Prostate gland (tissue), 2 donors: ENCODE data around the gene TLR4. TPM values are rescaled to one million over a fixed set of nuclear protein-coding genes. Genes with fewer than 3 reads are reported as not detected.

Experiments
- DNase-seq: peaks from one replicate; pipeline ENCODE4 v3.0.0-alpha.2; 2019; ENCODE audit warnings: low spot score
- H3K27ac ChIP-seq, 2 donors: fragments of 200-600 bp; sonication (generic); 2 replicates each; pipeline ENCODE4 v1.5.1; 2017 to 2019
- H3K27me3 ChIP-seq: fragments of 200-600 bp; sonication (generic); replicated peaks from 2 replicates; pipeline ENCODE4 v1.5.1; 2019; ENCODE audit not compliant: insufficient read depth
- H3K36me3 ChIP-seq, 2 donors: fragments of 200-600 bp; sonication (generic); 1 replicate in 1 of 2; 2 replicates in 1 of 2; pipeline versions ENCODE4 v1.5.1 to v1.8.1; 2017 to 2019
- H3K4me1 ChIP-seq: fragments of 200-600 bp; sonication (generic); replicated peaks from 2 replicates; pipeline ENCODE4 v1.5.1; 2019
- H3K4me3 ChIP-seq, 2 donors: fragments of 200-600 bp; sonication (generic); 2 replicates each; pipeline ENCODE4 v1.5.1; 2017 to 2019
- H3K9me3 ChIP-seq: fragments of 200-600 bp; sonication (generic); 2 replicates; pipeline ENCODE4 v1.5.1; 2017
- POLR2A ChIP-seq: fragments of 450-650 bp; IDR thresholded peaks from one replicate; pipeline ENCODE4 v1.6.1; 2016; ENCODE audit warnings: antibody characterized with exemption, mild to moderate bottlenecking
- POLR2AphosphoS5 ChIP-seq: sonication (generic); formaldehyde crosslinking; IDR thresholded peaks from one replicate; pipeline ENCODE4 v1.6.1; 2017; ENCODE audit warnings: antibody characterized with exemption
- WGBS: methylation state at CpG from one replicate; pipeline ENCODE4 v1.1.5; 2018; 5-methylcytosine and 5-hydroxymethylcytosine counted together
- intact Hi-C: fragments of 100-400 bp; cut with DNase I; formaldehyde crosslinking; loops from one replicate; pipeline ENCODE4 v1.14.2; 2022
- total RNA-seq, 2 donors: library from RNA; depleted of rRNA; stranded (reverse); fragments of >200 nt; gene quantifications; one replicate each; pipeline ENCODE4 v1.1.0, GENCODE V29; 2016
- TF ChIP-seq, protein P1 (sequence below), 4 experiments: fragments of 200-600 bp in 2 of 4; fragments of 450-650 bp in 2 of 4; sonication (generic) in 2 of 4; IDR thresholded peaks; 1 replicate in 3 of 4; 2 replicates in 1 of 4; pipeline ENCODE4 v1.5.1; 2016 to 2019; ENCODE audit warnings: antibody characterized with exemption in 4 of 4, mild to moderate bottlenecking in 2 of 4, moderate library complexity in 2 of 4

The TLR4 gene
- total RNA-seq, 2 donors from 2014 or later, result 4.7 to 9.7 TPM

DNA sequence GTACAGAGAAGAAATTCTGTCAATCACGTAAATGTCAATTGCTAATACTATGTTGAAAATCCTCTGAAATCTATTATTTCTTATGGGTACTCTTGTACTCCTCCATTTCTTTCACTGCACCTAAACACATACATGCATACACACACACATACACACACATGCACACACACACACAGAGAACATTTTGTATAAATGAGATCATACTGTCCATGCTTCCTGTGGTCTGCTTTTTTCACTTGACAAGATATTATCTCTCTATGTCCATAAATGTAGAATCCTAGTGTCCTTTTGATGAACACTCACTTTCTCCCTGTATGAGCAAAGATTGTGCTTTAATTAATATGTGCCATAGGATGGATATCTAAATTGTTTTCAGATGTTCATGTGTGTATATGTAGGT is 32.7 kb upstream of the TLR4 start:
- no peak for DNase-seq
- intact Hi-C loops, result no loop called here
- 93% methylated on average over 1 of the region's 1 CpG for WGBS
- Histone ChIP-seq H3K4me3 (no peak overlapping the region), H3K9me3 (no peaks in the 10 kb centered on the region), H3K4me1 (no peaks in the 10 kb centered on the region), H3K36me3 (no peaks in the 10 kb centered on the region), H3K27me3 (no peaks in the 10 kb centered on the region), H3K27ac (no peak overlapping the region)
- TF ChIP-seq, protein P1, sequence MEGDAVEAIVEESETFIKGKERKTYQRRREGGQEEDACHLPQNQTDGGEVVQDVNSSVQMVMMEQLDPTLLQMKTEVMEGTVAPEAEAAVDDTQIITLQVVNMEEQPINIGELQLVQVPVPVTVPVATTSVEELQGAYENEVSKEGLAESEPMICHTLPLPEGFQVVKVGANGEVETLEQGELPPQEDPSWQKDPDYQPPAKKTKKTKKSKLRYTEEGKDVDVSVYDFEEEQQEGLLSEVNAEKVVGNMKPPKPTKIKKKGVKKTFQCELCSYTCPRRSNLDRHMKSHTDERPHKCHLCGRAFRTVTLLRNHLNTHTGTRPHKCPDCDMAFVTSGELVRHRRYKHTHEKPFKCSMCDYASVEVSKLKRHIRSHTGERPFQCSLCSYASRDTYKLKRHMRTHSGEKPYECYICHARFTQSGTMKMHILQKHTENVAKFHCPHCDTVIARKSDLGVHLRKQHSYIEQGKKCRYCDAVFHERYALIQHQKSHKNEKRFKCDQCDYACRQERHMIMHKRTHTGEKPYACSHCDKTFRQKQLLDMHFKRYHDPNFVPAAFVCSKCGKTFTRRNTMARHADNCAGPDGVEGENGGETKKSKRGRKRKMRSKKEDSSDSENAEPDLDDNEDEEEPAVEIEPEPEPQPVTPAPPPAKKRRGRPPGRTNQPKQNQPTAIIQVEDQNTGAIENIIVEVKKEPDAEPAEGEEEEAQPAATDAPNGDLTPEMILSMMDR (IDR thresholded peaks at IDR 0.05), result no peak
- TF ChIP-seq POLR2A, result no peak
- no peak for TF ChIP-seq POLR2AphosphoS5

DNA sequence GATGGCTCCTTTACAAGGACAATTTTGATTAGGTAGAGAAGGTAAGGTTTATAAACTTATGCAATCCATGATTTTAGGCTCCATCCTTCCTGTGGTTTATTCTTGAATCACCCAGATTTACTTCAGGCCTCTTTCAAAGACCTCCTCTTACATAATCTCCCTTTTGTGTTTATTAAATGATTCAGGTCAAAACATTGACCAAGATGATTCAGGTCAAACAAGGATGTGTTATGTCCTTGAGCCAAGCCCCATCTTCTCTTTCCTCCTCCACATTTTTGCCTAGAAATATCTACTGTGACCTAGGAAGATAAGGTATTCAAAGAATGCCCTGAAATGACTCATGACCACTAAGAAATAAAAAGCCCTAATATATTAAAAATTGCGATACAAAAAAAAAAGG is 31.8 kb upstream of the TLR4 start:
- Histone ChIP-seq H3K27me3 (no peaks in the 10 kb centered on the region), H3K4me3 (no peak overlapping the region), H3K4me1 (no peaks in the 10 kb centered on the region), H3K27ac (no peak overlapping the region), H3K36me3 (no peaks in the 10 kb centered on the region), H3K9me3 (no peaks in the 10 kb centered on the region)
- TF ChIP-seq, protein P1 (IDR thresholded peaks at IDR 0.05), result no peak
- TF ChIP-seq POLR2A (no peak), POLR2AphosphoS5 (no peak)
- DNase-seq, result no peak
- WGBS, result 91% methylated on average over 1 of the region's 1 CpG
- intact Hi-C loops, result no loop called here

DNA sequence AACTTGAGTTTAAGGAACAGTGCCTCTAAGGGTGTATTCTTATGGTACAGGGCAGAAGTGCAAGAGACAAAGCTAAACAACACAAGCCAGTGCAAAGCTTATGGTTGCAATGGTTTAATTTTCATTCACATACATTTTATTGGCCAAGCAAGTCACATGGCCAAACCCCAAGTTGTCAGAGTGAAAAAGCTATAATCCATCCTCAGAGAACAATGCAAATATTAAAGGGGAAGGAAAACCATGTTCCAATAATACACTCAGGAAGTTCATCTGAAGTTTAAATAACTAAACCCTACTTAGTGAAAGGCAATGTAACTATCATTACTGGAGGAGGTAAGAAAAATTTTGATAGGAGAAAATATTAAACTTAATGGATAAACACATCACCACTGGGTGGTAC is 26.6 kb upstream of the TLR4 start:
- Histone ChIP-seq H3K9me3 (no peaks in the 10 kb centered on the region), H3K36me3 (no peaks in the 10 kb centered on the region), H3K27me3 (no peaks in the 10 kb centered on the region), H3K4me3 (no peak overlapping the region), H3K4me1 (no peaks in the 10 kb centered on the region), H3K27ac (no peak overlapping the region)
- intact Hi-C loops, result no loop called here
- TF ChIP-seq POLR2AphosphoS5, result no peak
- TF ChIP-seq, protein P1 (IDR thresholded peaks at IDR 0.05), result no peak
- no peak for TF ChIP-seq POLR2A
- DNase-seq, result no peak

DNA sequence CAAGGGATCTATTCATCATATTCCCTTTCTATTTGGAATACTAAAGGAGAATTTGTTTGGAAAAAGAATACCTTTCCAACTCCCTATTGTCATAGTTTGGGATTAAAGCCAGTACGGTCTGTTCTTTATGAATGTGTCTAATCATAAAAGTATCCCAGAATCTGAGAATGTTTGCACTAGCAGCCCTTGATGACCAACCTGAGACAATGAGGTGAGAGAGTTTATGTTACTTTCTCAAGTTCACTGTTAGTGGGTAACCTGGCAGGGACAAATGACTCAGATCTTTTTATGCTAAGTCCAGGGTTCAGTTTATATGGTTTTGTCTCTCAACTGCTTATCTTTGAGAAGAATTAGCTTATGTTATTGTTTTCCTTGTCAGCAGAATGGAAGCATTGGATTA is 25.3 kb upstream of the TLR4 start:
- no peak for DNase-seq
- H3K9me3 ChIP-seq, result no peaks in the 10 kb centered on the region
- H3K27ac ChIP-seq, result no peak overlapping the region
- no peak overlapping the region for H3K4me3 ChIP-seq
- H3K4me1 ChIP-seq, result no peaks in the 10 kb centered on the region
- intact Hi-C loops, result no loop called here
- no peaks in the 10 kb centered on the region for H3K36me3 ChIP-seq
- 0% methylated on average over 1 of the region's 1 CpG for WGBS
- TF ChIP-seq POLR2AphosphoS5 (no peak), POLR2A (no peak)
- TF ChIP-seq, protein P1 (IDR thresholded peaks at IDR 0.05), result no peak
- H3K27me3 ChIP-seq, result no peaks in the 10 kb centered on the region

DNA sequence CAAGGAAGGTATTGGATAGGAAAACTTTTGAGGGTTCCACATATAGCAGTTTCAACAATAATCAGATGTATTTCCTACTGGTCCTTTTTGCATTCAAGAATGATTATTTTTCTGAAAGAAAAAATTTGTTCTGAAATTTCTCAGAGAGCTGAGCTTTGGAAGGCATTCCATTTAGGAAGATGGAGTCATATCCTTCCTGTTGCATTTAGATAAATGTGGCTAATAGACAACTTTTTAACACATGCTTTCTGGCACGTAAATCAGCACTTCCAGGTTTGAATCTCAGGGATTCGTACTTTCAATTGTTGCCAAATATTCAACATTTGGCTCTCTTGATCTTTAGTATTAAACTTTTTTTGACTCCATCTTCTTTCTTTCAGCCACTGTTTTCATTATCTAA is 24.8 kb upstream of the TLR4 start:
- intact Hi-C loops, result no loop called here

More for the DNA sequence above, 24.8 kb upstream of the TLR4 start:
- Histone ChIP-seq H3K36me3 (no peaks in the 10 kb centered on the region), H3K27ac (no peak overlapping the region), H3K9me3 (no peaks in the 10 kb centered on the region), H3K4me3 (no peak overlapping the region), H3K4me1 (no peaks in the 10 kb centered on the region), H3K27me3 (no peaks in the 10 kb centered on the region)
- TF ChIP-seq POLR2AphosphoS5 (no peak), POLR2A (no peak)
- TF ChIP-seq, protein P1 (IDR thresholded peaks at IDR 0.05), result no peak
- WGBS, result 76% methylated on average over 2 of the region's 2 CpGs
- no peak for DNase-seq
